Upper lobe of left lung (tissue), 6 donors: ENCODE measurements around the gene ARHGEF19. TPM values are rescaled to one million over a fixed set of nuclear protein-coding genes. Genes with fewer than 3 reads are reported as not detected.
"Not testable (repeated sequence)": the region's sequence is repeated elsewhere in the genome, so short reads cannot be mapped to it uniquely, and the experiment has no call there.

Experiments used
- ATAC-seq, 2 donors: fragments of 200-7000 bp; cut with Tn5 transposase; one replicate each; pipeline ENCODE4 v1.9.1; 2022; ENCODE audit warnings: mild to moderate bottlenecking in 2 of 2, moderate library complexity in 2 of 2; ENCODE audit not compliant: low FRiP score in 2 of 2
- DNase-seq, 2 donors: peaks; one replicate each; pipeline ENCODE4 v3.0.0-alpha.2; 2019 to 2020
- H3K27ac ChIP-seq, 4 donors: fragments of 200-600 bp; sonication (generic); one replicate each; pipeline ENCODE4 v1.5.1; 2016 to 2019
- H3K27me3 ChIP-seq, 4 donors: fragments of 200-600 bp; sonication (generic); one replicate each; pipeline ENCODE4 v1.5.1; 2017 to 2019
- H3K36me3 ChIP-seq, 4 donors: fragments of 200-600 bp; sonication (generic); one replicate each; pipeline ENCODE4 v1.5.1; 2016 to 2019
- H3K4me1 ChIP-seq, 4 donors: fragments of 200-600 bp; sonication (generic); one replicate each; pipeline ENCODE4 v1.5.1; 2018 to 2019
- H3K4me3 ChIP-seq, 4 donors: fragments of 200-600 bp; sonication (generic); one replicate each; pipeline ENCODE4 v1.5.1; 2017 to 2019; ENCODE audit warnings: mild to moderate bottlenecking in 2 of 4, moderate library complexity in 1 of 4
- H3K9me3 ChIP-seq, 4 donors: fragments of 200-600 bp; sonication (generic); one replicate each; pipeline ENCODE4 v1.5.1; 2018 to 2019
- EP300 ChIP-seq, 4 donors: sonication (generic); formaldehyde crosslinking; IDR thresholded peaks; one replicate each; pipeline ENCODE4 v1.5.1; 2017; ENCODE audit warnings: antibody characterized with exemption in 4 of 4, control low read depth in 2 of 4
- POLR2A ChIP-seq, 4 donors: fragments of 450-650 bp; IDR thresholded peaks; one replicate each; pipeline ENCODE4 v1.5.1; 2016 to 2017; ENCODE audit warnings: antibody characterized with exemption in 4 of 4, mild to moderate bottlenecking in 2 of 4
- POLR2AphosphoS5 ChIP-seq, 2 donors: sonication (generic); formaldehyde crosslinking; IDR thresholded peaks; one replicate each; pipeline ENCODE4 v1.5.1; 2017; ENCODE audit warnings: antibody characterized with exemption in 2 of 2
- WGBS, 2 donors: methylation state at CpG; one replicate each; pipeline ENCODE4 v1.1.5; 2017 to 2018; 5-methylcytosine and 5-hydroxymethylcytosine counted together
- total RNA-seq, 6 donors: library from RNA; depleted of rRNA in 4 of 6; stranded (reverse); fragments of >200 nt in 4 of 6; gene quantifications; one replicate each; pipeline versions ENCODE4 v1.1.0 to v1.2.1, GENCODE V29; 2016 to 2021
- TF ChIP-seq, protein P1 (sequence below), 6 experiments: fragments of 450-650 bp in 4 of 6; fragments of 200-600 bp in 2 of 6; sonication (generic) in 2 of 6; IDR thresholded peaks; one replicate each; pipeline ENCODE4 v1.5.1; 2016 to 2019; ENCODE audit warnings: antibody characterized with exemption in 6 of 6
- donor health status: DM: no; HTN: no; CAD: no; lungs with moderate emphysema.
- donor health status: DM: no; HTN: yes; CAD: no; lungs with severe emphysema.

ARHGEF19 gene
- total RNA-seq, 6 donors from 2014 or later: 3.5 to 70.2 (median 12.6) TPM

DNA sequence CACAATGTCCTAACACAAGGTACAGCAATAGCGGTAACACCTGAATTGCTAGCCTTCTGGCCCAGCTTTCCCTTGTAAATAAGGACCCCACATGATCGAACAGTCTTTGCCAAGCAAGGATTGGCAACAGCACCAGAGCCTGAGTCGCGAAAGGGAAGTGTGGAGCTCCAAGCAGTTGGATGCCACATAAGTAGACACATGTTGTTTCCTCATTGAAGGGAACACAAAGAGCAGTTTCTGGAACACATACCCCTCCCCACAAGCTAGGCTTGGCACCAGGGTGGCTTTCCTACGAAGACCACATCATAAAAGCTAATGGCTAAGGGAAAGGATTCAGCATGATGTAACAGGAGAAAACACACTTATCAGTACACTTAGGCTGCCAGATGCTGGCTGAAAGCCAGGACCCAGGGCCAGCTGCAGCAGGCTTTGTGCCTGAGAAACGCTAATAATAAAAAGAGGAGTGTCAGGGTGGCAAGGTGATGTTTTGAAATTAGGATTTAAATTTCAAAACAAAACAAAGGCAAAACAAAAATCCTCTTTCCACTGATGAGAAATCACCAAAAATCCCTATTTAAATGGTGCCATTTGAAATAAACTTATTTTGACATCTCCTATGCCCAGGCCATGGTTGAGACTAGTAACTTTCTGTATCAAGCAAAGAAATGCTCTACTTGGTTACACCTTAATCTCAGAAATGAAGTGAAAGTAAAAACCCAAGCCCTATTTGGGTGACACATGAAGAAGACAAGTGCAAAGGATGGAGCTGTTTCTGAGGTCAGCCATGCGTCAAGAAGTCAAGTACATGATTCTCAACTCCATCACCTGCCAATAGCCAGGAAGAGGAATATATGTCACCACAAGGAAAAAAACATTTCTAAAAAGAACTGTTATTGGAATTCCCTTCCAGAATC is 36.4 kb upstream of the ARHGEF19 start:
- Histone ChIP-seq H3K4me3 (no peak overlapping the region), H3K27me3 (no peaks in the 10 kb centered on the region), H3K27ac (peak overlapping the region; percentile 52 to 80 (median 71)), H3K4me1 (peaks cover 31 to 43% (median 34%) of the 10 kb centered on the region in 4 donors), H3K36me3 (peaks cover 3 to 41% (median 28%) of the 10 kb centered on the region in 4 donors), H3K9me3 (no peaks in the 10 kb centered on the region)
- WGBS, 2 donors: 19 to 20% methylated on average over 7 of the region's 7 CpGs
- TF ChIP-seq POLR2AphosphoS5 (IDR thresholded peaks at IDR 0.05): peak in 1 of 2 donors; percentile 61
- TF ChIP-seq, protein P1, sequence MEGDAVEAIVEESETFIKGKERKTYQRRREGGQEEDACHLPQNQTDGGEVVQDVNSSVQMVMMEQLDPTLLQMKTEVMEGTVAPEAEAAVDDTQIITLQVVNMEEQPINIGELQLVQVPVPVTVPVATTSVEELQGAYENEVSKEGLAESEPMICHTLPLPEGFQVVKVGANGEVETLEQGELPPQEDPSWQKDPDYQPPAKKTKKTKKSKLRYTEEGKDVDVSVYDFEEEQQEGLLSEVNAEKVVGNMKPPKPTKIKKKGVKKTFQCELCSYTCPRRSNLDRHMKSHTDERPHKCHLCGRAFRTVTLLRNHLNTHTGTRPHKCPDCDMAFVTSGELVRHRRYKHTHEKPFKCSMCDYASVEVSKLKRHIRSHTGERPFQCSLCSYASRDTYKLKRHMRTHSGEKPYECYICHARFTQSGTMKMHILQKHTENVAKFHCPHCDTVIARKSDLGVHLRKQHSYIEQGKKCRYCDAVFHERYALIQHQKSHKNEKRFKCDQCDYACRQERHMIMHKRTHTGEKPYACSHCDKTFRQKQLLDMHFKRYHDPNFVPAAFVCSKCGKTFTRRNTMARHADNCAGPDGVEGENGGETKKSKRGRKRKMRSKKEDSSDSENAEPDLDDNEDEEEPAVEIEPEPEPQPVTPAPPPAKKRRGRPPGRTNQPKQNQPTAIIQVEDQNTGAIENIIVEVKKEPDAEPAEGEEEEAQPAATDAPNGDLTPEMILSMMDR (IDR thresholded peaks at IDR 0.05): peak in 1 of 6 experiments; percentile 8
- TF ChIP-seq EP300 (IDR thresholded peaks at IDR 0.05): no peak
- TF ChIP-seq POLR2A (IDR thresholded peaks at IDR 0.05): no peak
- DNase-seq: peak in 1 of 2 donors; percentile 87
- ATAC-seq: peak; percentile 55 to 56

DNA sequence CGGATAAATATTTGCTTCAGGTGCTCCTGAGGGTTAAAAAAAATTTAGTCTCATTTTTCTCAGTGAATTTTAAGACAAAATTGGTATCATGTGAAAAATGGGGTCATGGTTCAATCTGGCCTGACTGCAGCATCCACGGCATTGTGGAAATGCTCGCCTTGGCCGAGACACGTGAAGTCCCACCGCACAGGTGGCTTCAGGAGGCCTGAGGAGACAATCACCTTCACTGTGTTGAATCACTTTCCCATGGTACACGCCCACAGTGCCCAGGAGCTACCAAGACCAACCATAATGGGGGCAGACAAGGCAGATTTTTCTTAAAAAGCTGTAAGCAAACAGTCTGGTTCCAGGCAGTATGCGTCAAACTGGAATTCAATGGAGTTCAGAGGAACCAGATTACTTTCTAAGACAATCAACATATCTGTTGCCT is 35.6 kb upstream of the ARHGEF19 start:
- 87 to 92% methylated on average over 8 of the region's 8 CpGs for WGBS, 2 donors
- Histone ChIP-seq H3K36me3 (peaks cover 3 to 35% (median 23%) of the 10 kb centered on the region in 4 donors), H3K4me1 (peaks cover 31 to 44% (median 35%) of the 10 kb centered on the region in 4 donors), H3K27ac (peak overlapping the region in 3 of 4 donors; percentile 68 to 80 (median 74)), H3K9me3 (no peaks in the 10 kb centered on the region), H3K27me3 (no peaks in the 10 kb centered on the region), H3K4me3 (no peak overlapping the region)
- DNase-seq (no peak), ATAC-seq (no peak)
- TF ChIP-seq EP300 (IDR thresholded peaks at IDR 0.05) (no peak), POLR2AphosphoS5 (IDR thresholded peaks at IDR 0.05) (no peak), POLR2A (IDR thresholded peaks at IDR 0.05) (no peak)
- TF ChIP-seq, protein P1 (IDR thresholded peaks at IDR 0.05): no peak

DNA sequence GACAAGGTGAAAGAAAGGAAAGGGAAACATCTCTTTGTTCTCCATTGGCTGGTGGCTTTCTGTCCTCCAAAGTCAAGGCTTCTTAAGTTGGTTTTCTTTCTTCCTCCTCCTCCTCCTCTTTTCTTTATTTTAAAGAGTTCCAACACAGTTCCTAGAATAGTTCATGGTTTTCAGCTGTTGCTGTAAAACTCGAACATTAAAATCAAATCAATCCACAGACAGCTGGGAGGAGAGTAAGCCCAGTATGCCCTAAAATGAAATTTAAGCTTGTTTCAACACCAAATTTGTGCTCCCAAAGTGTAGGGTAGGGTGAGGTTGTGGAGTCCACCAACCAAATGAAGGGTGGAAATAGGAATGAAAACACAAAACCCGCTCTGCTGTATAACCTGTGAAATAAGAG is 35.0 kb upstream of the ARHGEF19 start:
- no peak overlapping the region for H3K4me3 ChIP-seq
- ATAC-seq (no peak), DNase-seq (no peak)
- peaks cover 31 to 44% (median 35%) of the 10 kb centered on the region in 4 donors for H3K4me1 ChIP-seq
- no peaks in the 10 kb centered on the region for H3K9me3 ChIP-seq
- H3K27ac ChIP-seq: peak overlapping the region in 3 of 4 donors; percentile 68 to 80 (median 74)
- peaks cover 3 to 29% (median 20%) of the 10 kb centered on the region in 4 donors for H3K36me3 ChIP-seq
- TF ChIP-seq POLR2AphosphoS5 (IDR thresholded peaks at IDR 0.05) (no peak), POLR2A (IDR thresholded peaks at IDR 0.05) (no peak), EP300 (IDR thresholded peaks at IDR 0.05) (no peak)
- TF ChIP-seq, protein P1 (IDR thresholded peaks at IDR 0.05): no peak
- 62 to 65% methylated on average over 2 of the region's 2 CpGs for WGBS, 2 donors
- no peaks in the 10 kb centered on the region for H3K27me3 ChIP-seq

DNA sequence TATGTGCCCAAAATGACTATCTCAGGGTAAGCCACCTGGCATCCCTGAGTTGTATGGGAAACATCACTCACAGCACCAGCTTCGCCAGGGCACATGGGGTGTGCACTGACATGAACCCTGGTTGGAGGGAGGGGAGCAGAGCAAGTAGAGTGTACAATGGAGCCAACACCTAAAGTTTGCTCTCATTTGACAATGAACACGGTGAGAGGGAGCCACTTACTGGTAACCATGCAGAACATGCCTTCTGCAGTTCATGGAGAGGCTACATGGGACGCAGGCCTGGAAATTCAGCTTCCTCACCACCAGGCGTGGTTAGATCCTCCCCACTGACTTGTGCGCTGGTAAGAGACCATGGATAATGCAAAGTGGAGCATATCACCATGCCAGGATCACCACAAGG is 34.5 kb upstream of the ARHGEF19 start:
- Histone ChIP-seq H3K27me3 (no peaks in the 10 kb centered on the region), H3K9me3 (no peaks in the 10 kb centered on the region), H3K36me3 (peaks cover 0 to 24% (median 15%) of the 10 kb centered on the region in 4 donors), H3K4me3 (no peak overlapping the region), H3K4me1 (peaks cover 31 to 44% (median 35%) of the 10 kb centered on the region in 4 donors), H3K27ac (peak overlapping the region in 3 of 4 donors; percentile 68 to 80 (median 74))
- DNase-seq (no peak), ATAC-seq (no peak)
- TF ChIP-seq, protein P1 (IDR thresholded peaks at IDR 0.05): no peak
- 88 to 94% methylated on average over 5 of the region's 5 CpGs for WGBS, 2 donors

DNA sequence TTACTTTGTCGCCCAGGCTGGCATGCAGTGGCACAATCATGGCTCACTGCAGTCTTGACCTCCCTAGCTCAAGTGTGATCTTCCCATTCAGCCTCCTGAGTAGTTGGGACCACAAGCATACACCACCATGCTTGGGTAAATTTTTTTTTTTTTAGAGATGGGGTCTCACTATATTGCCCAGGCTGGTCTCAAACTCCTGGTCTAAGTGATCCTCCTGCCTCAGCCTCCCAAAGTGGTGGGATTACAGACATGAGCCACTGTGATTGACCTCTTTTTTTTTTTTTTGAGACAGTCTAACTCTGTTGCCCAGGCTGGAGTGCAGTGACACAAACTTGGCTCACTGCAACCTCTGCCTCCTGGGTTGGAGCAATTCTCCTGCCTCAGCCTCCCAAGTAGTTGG is 33.8 kb upstream of the ARHGEF19 start:
- not testable (repeated sequence) for H3K27me3 ChIP-seq, ATAC-seq, H3K27ac ChIP-seq, DNase-seq, H3K4me3 ChIP-seq, H3K9me3 ChIP-seq
- H3K36me3 ChIP-seq: peaks cover 0 to 17% (median 8%) of the 10 kb centered on the region in 4 donors
- WGBS, 2 donors: 96 to 100% methylated on average over 1 of the region's 1 CpG
- peaks cover 31 to 44% (median 35%) of the 10 kb centered on the region in 4 donors for H3K4me1 ChIP-seq
